ENCODE measurements around the gene ME1.

ME1 gene

GRCh38 chr6:83190626-83191025, 240.2 kb downstream of the ME1 start:
- DNase-seq (ENCODE audit: low spot score): no peak

- DNase-seq (ENCODE audit: low spot score): no peak
Measured at GRCh38 chr6:83188501-83188900, 242.3 kb downstream of the ME1 start.

- no peak for DNase-seq (ENCODE audit: low spot score)
Measured at GRCh38 chr6:83185096-83185495, 245.8 kb downstream of the ME1 start.

GRCh38 chr6:83183082-83183828, 247.6 kb downstream of the ME1 start:
- peak; percentile 77 for DNase-seq (ENCODE audit: low spot score)

GRCh38 chr6:83182114-83182513, 248.7 kb downstream of the ME1 start:
- DNase-seq (ENCODE audit: low spot score): no peak

GRCh38 chr6:83180426-83180950, 250.4 kb downstream of the ME1 start:
- no peak for DNase-seq (ENCODE audit: low spot score)

- no peak for DNase-seq (ENCODE audit: low spot score)
Measured at GRCh38 chr6:83176246-83176645, 254.6 kb downstream of the ME1 start.

- DNase-seq (ENCODE audit: low spot score): no peak
Measured at GRCh38 chr6:83169511-83169910, 261.3 kb downstream of the ME1 start.

- DNase-seq (ENCODE audit: low spot score): no peak
Measured at GRCh38 chr6:83169106-83169505, 261.7 kb downstream of the ME1 start.

- no peak for DNase-seq (ENCODE audit: low spot score)
Measured at GRCh38 chr6:83168556-83168955, 262.3 kb downstream of the ME1 start.

GRCh38 chr6:83167726-83168278, 263.0 kb downstream of the ME1 start:
- no peak for DNase-seq (ENCODE audit: low spot score)
